B cell (primary cell): ENCODE data around the gene YEATS2. TPM values are rescaled to one million over a fixed set of nuclear protein-coding genes. Genes with fewer than 3 reads are reported as not detected.

ENCODE experiments used
- ATAC-seq: fragments of 200-7000 bp; cut with Tn5 transposase; one replicate; pipeline ENCODE4 v1.10.0; 2021; ENCODE audit warnings: low read depth, mild to moderate bottlenecking, moderate number of reproducible peaks, moderate library complexity
- CTCF ChIA-PET: fragments of 350-600 bp; sonication (Branson Sonifier 250); formaldehyde crosslinking; loops from one replicate; lab custom pipeline; 2021; ENCODE audit warnings: antibody characterized with exemption, inconsistent platforms; lab: Charles Lee
- POLR2A ChIA-PET: fragments of 350-600 bp; sonication (Branson Sonifier 250); formaldehyde crosslinking; loops from one replicate; lab custom pipeline; 2021; ENCODE audit warnings: antibody characterized with exemption; lab: Charles Lee
- DNase-seq: peaks from one replicate; pipeline ENCODE4 v3.0.0; 2013
- H2AFZ ChIP-seq: 2 replicates; pipeline ENCODE4 v1.6.1; 2012; ENCODE audit warnings: mild to moderate bottlenecking, low read depth, low read length; ENCODE audit not compliant: insufficient read depth, poor library complexity, severe bottlenecking
- H3K27ac ChIP-seq, 2 donors: 1 replicate in 1 of 2; 2 replicates in 1 of 2; pipeline ENCODE4 v1.5.1; 2012 to 2013; ENCODE audit warnings: low read length in 2 of 2, mild to moderate bottlenecking in 2 of 2, moderate library complexity in 1 of 2
- H3K27me3 ChIP-seq, 4 experiments: fragments of 200-600 bp in 1 of 4; sonication (generic) in 1 of 4; replicated peaks in 1 of 4; 1 replicate in 2 of 4; 2 replicates in 2 of 4; pipeline versions ENCODE4 v1.6.1 to v1.7.0; 2013 to 2016; ENCODE audit warnings: low read length in 3 of 4, mild to moderate bottlenecking in 2 of 4, mixed read lengths in 1 of 4, moderate library complexity in 1 of 4; ENCODE audit not compliant: insufficient read depth in 4 of 4, control insufficient read depth in 3 of 4; ENCODE audit errors: control extremely low read depth in 1 of 4
- H3K36me3 ChIP-seq, 2 experiments: replicated peaks in 1 of 2; 1 replicate in 1 of 2; 2 replicates in 1 of 2; pipeline versions ENCODE4 v1.6.1 to v1.7.1; 2013; ENCODE audit warnings: low read length in 1 of 2; ENCODE audit not compliant: insufficient read depth in 2 of 2, control insufficient read depth in 1 of 2; ENCODE audit errors: control extremely low read depth in 1 of 2, extremely low read depth in 1 of 2
- H3K4me1 ChIP-seq, 2 donors: fragments of 200-600 bp in 1 of 2; sonication (generic) in 1 of 2; 1 replicate in 1 of 2; 2 replicates in 1 of 2; pipeline versions ENCODE4 v1.5.1 to v1.6.1; 2013 to 2017; ENCODE audit warnings: low read length in 2 of 2; ENCODE audit not compliant: control insufficient read depth in 2 of 2, insufficient read depth in 2 of 2
- H3K4me2 ChIP-seq: replicated peaks from 2 replicates; pipeline ENCODE3; 2012; ENCODE audit warnings: mild to moderate bottlenecking, low read depth, low read length; ENCODE audit not compliant: poor library complexity, severe bottlenecking
- H3K4me3 ChIP-seq, 5 experiments: fragments of 200-600 bp in 1 of 5; sonication (generic) in 1 of 5; 1 replicate in 3 of 5; 2 replicates in 2 of 5; pipeline versions ENCODE4 v1.5.1 to v1.7.0; 2011 to 2016; ENCODE audit warnings: low read length in 4 of 5, mild to moderate bottlenecking in 4 of 5, low read depth in 2 of 5, control low read depth in 1 of 5, moderate library complexity in 1 of 5; ENCODE audit not compliant: insufficient read depth in 1 of 5; ENCODE audit errors: control extremely low read depth in 1 of 5, extremely low read depth in 1 of 5
- H3K79me2 ChIP-seq: fragments of 200-600 bp; sonication (generic); one replicate; pipeline ENCODE4 v1.6.0; 2016; ENCODE audit warnings: low read length; ENCODE audit not compliant: control insufficient read depth, insufficient read depth
- H3K9ac ChIP-seq: fragments of 200-600 bp; sonication (generic); 2 replicates; pipeline ENCODE4 v1.6.1; 2017; ENCODE audit warnings: mild to moderate bottlenecking, low read length, moderate library complexity
- H3K9me3 ChIP-seq, 3 donors: one replicate each; pipeline versions ENCODE4 v1.6.1 to v1.7.1; 2013; ENCODE audit warnings: low read length in 2 of 3; ENCODE audit not compliant: control insufficient read depth in 2 of 3, insufficient read depth in 1 of 3; ENCODE audit errors: control extremely low read depth in 1 of 3
- H4K20me1 ChIP-seq: 2 replicates; pipeline ENCODE4 v1.6.0; 2012; ENCODE audit warnings: mild to moderate bottlenecking, low read length; ENCODE audit not compliant: insufficient read depth, control insufficient read depth, poor library complexity, severe bottlenecking
- H3K27ac Mint-ChIP-seq: one replicate; pipeline ENCODE4 v1.8.0; 2021; ENCODE audit warnings: mixed read lengths
- H3K27me3 Mint-ChIP-seq: one replicate; pipeline ENCODE4 v1.8.0; 2021; ENCODE audit warnings: mixed read lengths
- H3K4me1 Mint-ChIP-seq: one replicate; pipeline ENCODE4 v1.8.0; 2021; ENCODE audit warnings: mixed read lengths
- H3K4me3 Mint-ChIP-seq: one replicate; pipeline ENCODE4 v1.8.0; 2021; ENCODE audit warnings: mixed read lengths
- H3K9me3 Mint-ChIP-seq: one replicate; pipeline ENCODE4 v1.8.0; 2022; ENCODE audit warnings: mixed read lengths; ENCODE audit not compliant: insufficient read depth
- CTCF ChIP-seq: fragments of 200-600 bp; IDR thresholded peaks from one replicate; pipeline ENCODE4 v1.8.0; 2022; ENCODE audit warnings: antibody characterized with exemption, mild to moderate bottlenecking
- EZH2 ChIP-seq: IDR thresholded peaks from 2 replicates; pipeline ENCODE4 v1.6.1; 2012; ENCODE audit warnings: borderline replicate concordance, low read depth, mild to moderate bottlenecking, moderate library complexity, low read length; ENCODE audit not compliant: insufficient read depth, poor library complexity, severe bottlenecking
- WGBS: methylation state at CpG from one replicate; pipeline ENCODE4 v1.1.5; 2013; ENCODE audit warnings: missing lambda C conversion rate; ENCODE audit not compliant: insufficient coverage; 5-methylcytosine and 5-hydroxymethylcytosine counted together
- intact Hi-C: fragments of 100-400 bp; cut with micrococcal nuclease; formaldehyde crosslinking; loops from one replicate; pipeline ENCODE4 v1.10.0; 2022
- polyA plus RNA-seq: library from polyadenylated mRNA; depleted of rRNA; stranded (reverse); fragments of >200 nt; gene quantifications from 2 replicates; pipeline ENCODE4 v1.2.3, GENCODE V29; 2012
- total RNA-seq, 2 donors: library from RNA; stranded (reverse); fragments of 120-200 nt in 1 of 2; gene quantifications; 1 replicate in 1 of 2; 2 replicates in 1 of 2; pipeline versions ENCODE4 v1.2.3 to v1.2.4, GENCODE V29; 2013 to 2022

The YEATS2 gene
- total and polyA plus RNA-seq, 2 donors (not counting 1 experiment from before 2014, with no cell fraction given): 21.8 to 26.7 TPM

GRCh38 chr3:183725387-183725786 lies 27.8 kb downstream of the YEATS2 start:
- POLR2A ChIA-PET: no interaction called here
- Mint-ChIP-seq H3K27me3 (no peaks in the 10 kb centered on the region), H3K4me1 (no peaks in the 10 kb centered on the region), H3K27ac (no peak overlapping the region), H3K9me3 (no peaks in the 10 kb centered on the region), H3K4me3 (no peak overlapping the region)
- no peaks in the 10 kb centered on the region for H3K27me3 ChIP-seq
- WGBS: no CpG with 5 or more reads among the region's 6 CpGs
- no peak overlapping the region for H3K27ac ChIP-seq
- H3K4me2 ChIP-seq: no peak overlapping the region
- no peaks in the 10 kb centered on the region for H3K79me2 ChIP-seq
- intact Hi-C loops: no loop called here
- H3K36me3 ChIP-seq: peaks cover 11 to 48% of the 10 kb centered on the region in 2 experiments
- no peak for ATAC-seq
- no peaks in the 10 kb centered on the region for H4K20me1 ChIP-seq
- TF ChIP-seq EZH2 (no peak), CTCF (no peak)
- H3K9me3 ChIP-seq: no peaks in the 10 kb centered on the region
- H3K9ac ChIP-seq: no peak overlapping the region
- CTCF ChIA-PET: interaction anchor here (0.5 to 1.4 kb wide), 2 partner anchors 8 to 9 kb away, joined by 3 read pairs; no protein-coding TSS in a partner anchor
- no peak overlapping the region for H2AFZ ChIP-seq
- H3K4me3 ChIP-seq: no peak overlapping the region
- H3K4me1 ChIP-seq: no peaks in the 10 kb centered on the region
- DNase-seq: no peak

- no peak for DNase-seq
- Mint-ChIP-seq H3K4me3 (no peak overlapping the region), H3K27me3 (no peaks in the 10 kb centered on the region), H3K9me3 (no peaks in the 10 kb centered on the region), H3K4me1 (no peaks in the 10 kb centered on the region), H3K27ac (no peak overlapping the region)
- TF ChIP-seq EZH2 (no peak), CTCF (no peak)
- Histone ChIP-seq H3K4me3 (no peak overlapping the region), H3K9me3 (no peaks in the 10 kb centered on the region), H3K4me1 (no peaks in the 10 kb centered on the region), H3K4me2 (no peak overlapping the region), H2AFZ (no peak overlapping the region), H3K9ac (no peak overlapping the region), H3K27me3 (no peaks in the 10 kb centered on the region), H3K36me3 (peaks cover 11 to 38% of the 10 kb centered on the region in 2 experiments), H3K79me2 (no peaks in the 10 kb centered on the region), H3K27ac (no peak overlapping the region), H4K20me1 (no peaks in the 10 kb centered on the region)
- 100% methylated on average over 1 of the region's 1 CpG for WGBS
- CTCF ChIA-PET: no interaction called here
- POLR2A ChIA-PET: no interaction called here
- intact Hi-C loops: no loop called here
- ATAC-seq: no peak
These were observed 30.6 kb downstream of the YEATS2 start for GRCh38 chr3:183728204-183728603.
